T47D (cell line): ENCODE results near the gene AXIN2.
A peak's percentile ranks its signal among the peaks of the same experiment; 100 is the strongest.

ENCODE experiments used
- DNase-seq, 2 experiments: peaks; one replicate each; pipeline versions ENCODE4 v3.0.0 to v3.0.0-alpha.2; 2011 to 2012; ENCODE audit warnings: low read depth in 1 of 2, low spot score in 1 of 2
- JUND ChIP-seq: IDR thresholded peaks from 2 replicates; pipeline ENCODE4 v1.6.1; 2012; ENCODE audit warnings: low read depth
- in situ Hi-C: cut with HindIII; loops from 2 replicates; pipeline ENCODE4 v1.10.0; 2016; ENCODE audit warnings: low sequenced_read_pairs, low pct_unique_long_range_greater_than_20kb

The AXIN2 gene

DNA sequence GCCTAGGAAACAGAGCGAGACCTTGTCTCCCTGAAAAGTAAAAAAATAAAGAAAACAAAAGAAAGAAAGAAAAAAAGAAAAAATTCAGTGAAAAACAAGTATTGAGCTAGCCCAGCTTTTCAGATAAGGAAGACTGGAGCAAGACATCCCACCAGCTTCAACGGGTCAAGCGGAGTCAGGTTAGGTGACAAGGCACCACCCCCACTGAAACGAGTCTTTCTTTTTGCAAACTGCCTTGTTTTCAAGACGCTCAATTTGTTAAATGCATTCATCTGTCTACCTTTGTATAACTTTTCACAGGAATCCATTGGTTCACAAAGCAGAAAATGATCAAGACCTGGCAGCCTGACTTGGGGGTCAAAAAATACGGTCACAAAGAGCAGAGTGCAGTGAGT, 10.7 kb upstream of the AXIN2 start:
- no peak for DNase-seq
- in situ Hi-C loops = no loop called here
- no peak for TF ChIP-seq JUND

DNA sequence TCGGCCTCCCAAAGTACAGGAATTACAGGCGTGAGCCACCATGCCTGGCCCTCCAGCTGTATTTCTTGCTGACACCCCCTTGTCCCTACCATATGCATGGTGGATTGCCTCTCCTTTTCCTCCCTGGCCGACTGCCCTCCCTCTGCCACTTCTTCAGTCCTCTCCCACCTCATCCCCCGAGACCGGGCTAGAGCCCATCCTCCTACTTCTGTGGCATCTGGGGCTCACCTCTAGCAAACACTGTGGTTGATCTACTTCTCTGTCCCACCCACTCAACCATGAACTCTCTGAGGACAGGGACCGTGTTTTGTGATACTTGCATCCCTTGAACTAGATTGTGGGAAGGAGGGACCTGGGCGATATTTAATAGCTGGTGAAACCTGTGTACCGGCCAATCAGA, 7.5 kb upstream of the AXIN2 start:
- no peak for TF ChIP-seq JUND
- in situ Hi-C loops = no loop called here
- DNase-seq = no peak

DNA sequence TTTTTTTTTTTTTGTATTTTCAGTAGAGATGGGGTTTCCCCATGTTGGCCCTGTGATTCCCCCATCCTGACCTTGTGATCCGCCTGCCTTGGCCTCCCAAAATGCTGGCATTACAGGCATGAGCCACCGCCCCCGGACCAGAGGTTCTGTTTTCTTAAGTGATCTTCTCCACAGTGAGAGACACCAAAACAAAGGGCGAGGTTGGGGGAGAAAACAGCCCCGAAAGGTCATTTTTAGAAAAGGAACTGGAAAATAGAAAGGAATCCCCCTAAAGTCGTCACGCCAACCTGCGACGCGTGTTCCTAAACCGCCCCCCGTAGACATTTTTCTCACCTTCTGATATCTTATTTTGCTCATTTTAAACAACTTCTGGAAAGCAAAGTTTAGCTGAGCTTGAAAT, 6.1 kb upstream of the AXIN2 start:
- no peak for DNase-seq
- in situ Hi-C loops = no loop called here

DNA sequence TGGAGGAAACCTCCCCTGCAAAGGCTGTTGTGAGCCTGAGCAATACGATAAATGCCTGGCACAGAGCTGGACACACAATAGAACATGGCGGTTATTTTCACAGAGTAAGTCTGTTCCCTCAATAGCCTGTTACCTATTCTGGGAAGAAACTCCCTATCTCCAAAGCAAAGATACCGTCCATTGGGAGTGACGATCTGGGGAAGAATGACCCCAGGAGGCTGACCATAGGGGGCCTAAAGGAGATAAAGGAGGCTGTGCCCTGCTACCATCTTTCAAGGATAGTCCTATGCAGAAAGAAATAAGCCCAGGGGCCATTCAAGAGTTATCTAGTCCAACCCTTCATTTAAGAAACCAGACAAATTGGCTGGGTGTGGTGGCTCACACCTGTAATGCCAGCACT, 4.1 kb upstream of the AXIN2 start:
- no peak for DNase-seq
- in situ Hi-C loops = no loop called here
- TF ChIP-seq JUND = no peak

More for the DNA sequence above, 6.1 kb upstream of the AXIN2 start:
- no peak for TF ChIP-seq JUND

DNA sequence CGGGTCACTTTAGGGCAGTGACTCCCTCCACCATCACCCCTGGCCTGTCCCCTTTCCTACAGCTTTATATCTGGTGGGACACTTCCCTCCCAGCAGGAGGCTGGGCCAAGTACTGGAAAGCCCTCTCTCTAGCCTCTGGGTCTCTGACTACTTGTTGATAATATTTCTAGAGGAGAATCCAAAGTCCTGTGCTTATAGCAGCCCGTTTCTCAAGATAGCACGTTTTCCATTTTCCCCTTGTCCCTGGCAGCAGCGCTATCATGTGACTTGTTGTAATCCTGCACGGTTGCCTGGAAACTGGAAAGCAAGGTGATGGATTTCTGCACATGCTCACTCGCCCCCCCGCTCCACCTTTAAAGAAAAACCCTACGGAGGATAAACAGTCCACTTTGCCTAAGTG, 3.3 kb upstream of the AXIN2 start:
- TF ChIP-seq JUND = no peak
- in situ Hi-C loops = no loop called here
- no peak for DNase-seq

DNA sequence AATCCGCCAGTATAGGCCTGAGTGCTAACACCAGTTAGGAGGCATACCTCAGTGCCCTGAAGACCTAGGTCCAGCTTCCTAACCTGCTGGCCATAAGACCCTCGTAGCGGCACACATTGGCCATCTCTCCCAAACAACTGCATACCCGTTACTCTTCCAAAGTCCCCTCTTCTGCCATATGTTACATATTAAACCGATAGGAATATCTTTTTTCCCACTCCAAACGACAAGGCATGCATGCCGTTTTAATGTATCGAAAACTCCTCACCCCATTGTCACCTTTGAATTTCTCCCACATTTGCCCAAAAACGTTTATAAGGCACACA, 721 bp upstream of the AXIN2 start:
- in situ Hi-C loops = no loop called here
- no peak for DNase-seq

DNA sequence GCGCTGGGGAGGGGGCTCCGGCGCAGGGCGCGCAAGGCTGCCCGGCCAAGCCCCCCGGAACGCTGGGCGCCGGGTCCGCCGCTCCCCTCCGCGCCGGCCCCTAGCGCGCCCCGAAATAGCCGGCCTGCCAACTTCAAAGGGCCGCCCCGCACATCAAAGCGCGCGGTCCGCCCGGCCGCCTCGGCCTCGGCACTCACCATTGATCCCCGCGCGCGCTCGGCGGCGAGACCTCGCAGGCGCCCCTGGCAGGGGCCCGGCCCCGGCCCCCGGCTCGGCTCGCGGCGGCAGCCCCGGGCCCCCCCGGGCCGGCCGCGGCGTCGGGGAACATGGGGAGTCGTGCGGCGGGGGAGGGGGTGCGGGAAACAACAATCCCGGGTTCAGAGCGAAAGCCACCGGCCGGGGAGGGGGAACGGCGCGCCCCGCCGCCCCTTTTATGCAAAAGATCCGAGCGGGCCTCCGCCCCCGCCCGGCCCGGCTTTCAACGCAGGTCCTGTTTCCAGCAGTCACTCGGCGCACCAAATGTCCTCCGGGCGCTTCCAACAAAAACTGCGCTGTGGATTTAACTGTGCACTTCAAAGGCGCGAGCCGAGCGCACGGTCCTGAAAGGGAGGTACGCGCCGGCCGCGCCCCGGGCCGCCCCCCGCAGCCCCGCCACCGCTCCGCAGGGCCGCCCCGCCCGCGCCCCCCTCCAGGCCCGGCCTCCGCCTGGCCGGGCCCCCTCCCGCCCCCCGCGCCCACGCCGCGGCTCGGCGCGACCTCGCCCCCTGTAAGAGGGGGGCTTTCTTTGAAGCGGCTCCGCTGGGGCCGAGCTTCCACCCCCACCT, 608 bp downstream of the AXIN2 start:
- TF ChIP-seq JUND = no peak
- in situ Hi-C loops = no loop called here
- peak; percentile 77 to 86 for DNase-seq

More for the DNA sequence above, 721 bp upstream of the AXIN2 start:
- TF ChIP-seq JUND = no peak

DNA sequence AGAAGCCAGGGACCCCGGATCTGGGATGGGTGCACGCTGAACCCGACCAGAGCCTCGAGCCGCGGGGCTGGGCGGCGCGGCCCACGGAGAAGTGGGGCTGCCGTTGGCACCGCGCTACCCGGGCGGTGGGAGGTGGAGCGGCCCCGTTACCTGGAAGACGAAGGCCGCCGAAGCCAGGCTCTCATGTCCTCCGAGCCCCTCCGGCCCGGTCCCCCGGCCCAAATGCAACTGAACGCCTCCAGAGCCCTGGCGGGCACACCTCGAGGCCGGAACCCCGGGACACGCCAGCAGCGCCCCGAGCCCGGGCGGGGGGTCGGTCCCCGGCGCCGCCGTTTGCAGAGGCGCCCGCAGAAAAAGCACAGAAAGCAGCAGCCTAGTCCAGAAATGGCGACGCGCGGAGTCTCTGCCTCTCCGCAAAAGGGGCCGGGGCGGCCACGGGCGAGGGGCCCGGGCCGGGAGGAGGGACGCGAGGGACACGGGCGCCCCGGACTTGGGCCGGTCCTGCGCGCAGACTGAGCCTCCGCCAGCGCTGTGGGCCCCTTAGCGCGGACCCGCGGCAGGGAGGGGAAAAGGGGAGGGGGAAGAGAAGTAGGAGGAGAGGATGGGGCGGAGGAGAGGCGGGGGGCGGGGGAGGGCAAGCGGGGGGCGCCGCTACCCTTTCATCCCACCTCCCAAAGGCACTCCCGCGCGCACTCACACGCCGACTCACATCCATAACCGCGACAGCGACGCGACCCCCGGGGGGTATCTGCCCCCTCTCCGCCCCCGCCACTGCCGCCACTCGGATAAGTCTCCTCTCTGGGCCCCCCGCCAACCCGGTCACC, 1.4 kb downstream of the AXIN2 start:
- in situ Hi-C loops = no loop called here
- TF ChIP-seq JUND = no peak
- no peak for DNase-seq

DNA sequence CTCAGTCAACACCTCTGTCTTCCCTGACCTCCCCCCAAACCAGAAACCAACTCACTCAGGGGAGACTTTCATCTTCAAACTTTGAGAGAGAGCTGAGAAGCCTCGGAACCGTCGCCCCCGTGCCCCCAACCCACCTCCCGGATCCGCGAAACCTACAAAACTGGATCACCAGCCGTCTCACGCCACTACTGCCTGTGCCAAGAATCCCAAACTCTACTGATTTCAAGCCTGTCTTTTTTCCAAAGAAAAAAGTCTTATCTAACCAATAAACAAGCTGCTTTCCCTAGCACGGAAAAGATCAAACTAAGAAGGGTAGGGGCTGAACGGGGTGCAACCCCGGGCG, 2.0 kb downstream of the AXIN2 start:
- no peak for TF ChIP-seq JUND
- in situ Hi-C loops = no loop called here
- no peak for DNase-seq

DNA sequence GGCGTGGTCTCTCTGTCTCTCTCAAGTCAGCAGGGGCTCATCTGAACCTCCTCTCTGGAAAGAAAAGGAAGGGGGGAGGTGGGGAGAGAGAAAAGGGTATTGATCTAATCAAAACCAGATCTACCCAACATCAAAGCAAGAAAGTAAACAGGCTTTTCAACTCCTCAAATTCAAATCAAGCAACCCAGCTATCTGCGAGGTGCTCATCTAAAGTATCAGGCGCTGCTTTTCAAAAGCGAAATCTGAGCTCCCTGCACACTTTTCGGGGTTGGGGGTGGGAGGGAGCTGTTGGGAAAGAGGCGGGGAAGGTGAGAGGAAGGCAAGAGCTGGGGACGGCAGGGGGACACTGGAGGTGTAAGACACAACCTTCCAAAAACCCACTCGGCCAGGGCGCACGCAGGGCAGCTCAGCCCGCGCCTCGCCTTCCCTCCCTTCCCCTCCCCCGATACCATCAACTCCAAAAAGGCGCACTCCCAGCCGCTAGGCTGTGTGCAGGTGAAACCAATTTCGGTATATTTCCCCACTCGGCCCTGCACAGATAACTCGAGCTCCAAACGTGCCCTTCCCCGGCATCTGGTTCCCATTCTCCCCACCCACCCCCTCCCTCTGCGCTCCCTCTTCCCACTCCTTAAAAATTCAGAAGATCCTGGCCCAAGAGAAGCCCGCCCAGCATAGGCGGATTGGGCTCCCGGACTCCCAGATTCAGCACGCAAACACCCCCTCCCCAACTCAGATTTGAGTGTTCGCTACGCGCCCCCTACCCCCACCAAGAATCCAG, 2.6 kb downstream of the AXIN2 start:
- no peak for TF ChIP-seq JUND
- no peak for DNase-seq
- in situ Hi-C loops = no loop called here

DNA sequence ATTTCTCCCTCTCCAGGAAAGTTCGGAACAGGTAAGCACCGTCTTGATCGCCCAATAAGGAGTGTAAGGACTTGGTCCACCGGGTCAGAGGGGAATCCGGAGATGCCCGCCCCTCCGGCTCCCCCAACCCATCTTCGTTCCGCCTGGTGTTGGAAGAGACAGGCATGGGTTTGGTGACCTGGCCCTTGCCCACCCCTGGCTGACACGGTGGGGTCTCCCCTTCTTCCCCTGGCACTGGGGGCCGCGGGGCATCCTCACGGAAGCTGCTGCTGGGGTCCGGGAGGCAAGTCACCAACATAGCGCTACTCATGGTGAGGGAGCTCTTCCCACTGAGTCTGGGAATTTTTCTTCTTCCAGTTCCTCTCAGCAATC, 3.2 kb downstream of the AXIN2 start:
- in situ Hi-C loops = no loop called here
- no peak for TF ChIP-seq JUND
- no peak for DNase-seq

DNA sequence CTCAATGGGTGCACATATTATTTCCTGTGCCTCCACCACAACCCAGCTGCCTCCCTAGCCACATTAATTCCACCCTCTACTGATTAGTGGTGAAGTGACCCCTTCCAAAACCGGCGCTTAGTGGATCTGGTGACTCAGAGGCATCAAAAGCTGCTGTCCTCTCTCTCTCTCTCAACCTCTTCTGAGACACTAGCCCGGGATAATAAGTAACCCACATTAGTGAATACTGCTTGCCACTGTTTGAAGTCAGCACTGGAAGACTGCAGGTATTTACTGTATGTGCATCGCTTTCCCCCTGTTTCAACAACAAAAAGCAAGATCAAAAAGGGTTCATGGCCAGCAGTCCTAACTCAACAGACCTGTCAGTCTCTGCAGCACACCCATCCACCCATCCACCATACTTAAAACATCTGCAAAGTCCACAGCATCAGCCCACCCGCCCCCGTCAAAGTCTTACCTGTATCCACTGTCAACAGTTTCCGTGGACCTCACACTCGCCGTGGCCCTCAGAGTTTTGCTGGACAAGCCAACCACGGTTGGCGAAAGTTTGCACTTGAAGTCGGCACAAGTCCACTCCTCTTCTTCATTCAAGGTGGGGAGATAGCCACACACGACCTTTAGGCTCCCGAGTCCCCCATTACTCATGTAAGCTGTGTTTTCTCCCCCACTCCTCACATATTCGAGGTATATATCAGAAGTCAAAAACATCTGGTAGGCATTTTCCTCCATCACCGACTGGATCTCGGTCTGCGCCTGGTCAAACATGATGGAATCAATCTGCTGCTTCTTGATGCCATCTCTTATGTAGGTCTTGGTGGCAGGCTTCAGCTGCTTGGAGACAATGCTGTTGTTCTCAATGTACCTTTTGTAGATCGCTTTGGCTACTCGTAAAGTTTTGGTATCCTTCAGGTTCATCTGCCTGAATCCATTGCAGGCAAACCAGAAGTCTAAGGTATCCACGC, 3.8 kb downstream of the AXIN2 start:
- DNase-seq = no peak
- in situ Hi-C loops = no loop called here
- TF ChIP-seq JUND = no peak
